ENCODE measurements around the gene ADAM8. TPM values are rescaled to one million over a fixed set of nuclear protein-coding genes. Genes with fewer than 3 reads are reported as not detected.

ADAM8 gene
- total and polyA plus RNA-seq, 2 of the 8 experiments (the other 6 are each of a cell fraction or from before 2014, with no cell fraction given) = 4.6 TPM

DNA sequence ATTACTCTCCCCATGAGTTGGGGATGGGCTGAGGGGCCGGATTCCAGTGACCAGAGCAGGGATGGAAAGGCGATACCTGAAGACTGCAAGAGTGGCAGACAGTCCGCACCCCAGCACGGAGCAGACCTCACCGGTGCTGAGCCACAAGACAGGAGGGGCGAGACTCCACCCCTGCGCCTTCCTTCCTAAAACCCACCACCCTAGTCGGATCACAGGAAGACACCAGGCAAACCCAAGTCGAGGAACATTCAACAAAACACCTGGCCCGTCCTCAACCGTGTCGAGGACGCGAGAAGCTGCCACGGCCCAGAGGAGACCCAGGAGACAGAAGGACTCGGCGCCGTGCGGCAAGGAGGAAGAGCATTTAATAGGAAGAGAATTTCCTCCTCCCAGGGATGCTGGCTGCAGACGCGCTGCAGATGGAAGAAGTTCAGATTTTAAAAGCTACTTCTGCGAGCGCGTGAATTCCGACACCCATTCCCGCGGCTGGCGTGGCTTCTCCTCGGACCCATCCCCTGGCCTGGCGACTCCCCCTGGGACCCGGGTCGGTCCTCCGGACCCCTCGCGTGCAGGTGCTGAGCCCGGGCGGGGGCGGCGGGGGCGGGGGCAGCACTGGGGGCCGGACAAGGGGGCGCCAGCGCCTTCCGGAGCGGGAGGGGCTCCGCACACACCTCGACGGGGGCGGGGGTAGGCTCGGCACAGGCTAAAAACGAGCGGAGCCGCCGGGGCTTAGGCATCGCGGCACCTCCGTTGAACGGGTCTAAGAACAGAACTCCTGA is 47.2 kb downstream of the ADAM8 start (continued):
- TF ChIP-seq, protein P1, sequence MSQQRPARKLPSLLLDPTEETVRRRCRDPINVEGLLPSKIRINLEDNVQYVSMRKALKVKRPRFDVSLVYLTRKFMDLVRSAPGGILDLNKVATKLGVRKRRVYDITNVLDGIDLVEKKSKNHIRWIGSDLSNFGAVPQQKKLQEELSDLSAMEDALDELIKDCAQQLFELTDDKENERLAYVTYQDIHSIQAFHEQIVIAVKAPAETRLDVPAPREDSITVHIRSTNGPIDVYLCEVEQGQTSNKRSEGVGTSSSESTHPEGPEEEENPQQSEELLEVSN (IDR thresholded peaks at IDR 0.05) = peak; percentile 94
- no peak for TF ChIP-seq POU5F1 (IDR thresholded peaks at IDR 0.05; ENCODE audit: low read depth, low read length)
- TF ChIP-seq KDM4A (IDR thresholded peaks at IDR 0.05; ENCODE audit: low read depth, low read length, severe bottlenecking) = no peak
- peak; percentile 36 for TF ChIP-seq EZH2 (IDR thresholded peaks at IDR 0.05; ENCODE audit: low read depth, low read length, severe bottlenecking)
